NCI-H1092 treated with DMSO at 0.1 percent for 48 hours (cell line): ENCODE data around the gene SIL1.

Source experiments
- DNase-seq: peaks from one replicate; lab custom pipeline; 2025; lab: John Stamatoyannopoulos, UW

SIL1 gene

GRCh38 chr5:138918686-138919085 is 279.5 kb downstream of the SIL1 start:
- no peak for DNase-seq

- no peak for DNase-seq
These were observed 283.8 kb downstream of the SIL1 start for GRCh38 chr5:138914338-138914737.

- DNase-seq: no peak
These were observed 284.4 kb downstream of the SIL1 start for GRCh38 chr5:138913773-138914172.

GRCh38 chr5:138912093-138912492 is 286.1 kb downstream of the SIL1 start:
- DNase-seq: no peak

- DNase-seq: no peak
These were observed 286.7 kb downstream of the SIL1 start for GRCh38 chr5:138911441-138911840.

GRCh38 chr5:138910546-138911185 is 287.5 kb downstream of the SIL1 start:
- no peak for DNase-seq

GRCh38 chr5:138909734-138910133 is 288.4 kb downstream of the SIL1 start:
- DNase-seq: no peak

GRCh38 chr5:138905541-138905940 is 292.6 kb downstream of the SIL1 start:
- DNase-seq: no peak

GRCh38 chr5:138903130-138903775 is 294.9 kb downstream of the SIL1 start:
- no peak for DNase-seq

- no peak for DNase-seq
These were observed 296.5 kb downstream of the SIL1 start for GRCh38 chr5:138901716-138902115.

- no peak for DNase-seq
These were observed 297.7 kb downstream of the SIL1 start for GRCh38 chr5:138900281-138900965.

- DNase-seq: no peak
These were observed 299.4 kb downstream of the SIL1 start for GRCh38 chr5:138898742-138899141.

GRCh38 chr5:138898299-138898698 is 299.9 kb downstream of the SIL1 start:
- DNase-seq: no peak
